ENCODE results near the gene RNF121.
A peak's percentile ranks its signal among the peaks of the same experiment; 100 is the strongest.

Gene RNF121

DNA sequence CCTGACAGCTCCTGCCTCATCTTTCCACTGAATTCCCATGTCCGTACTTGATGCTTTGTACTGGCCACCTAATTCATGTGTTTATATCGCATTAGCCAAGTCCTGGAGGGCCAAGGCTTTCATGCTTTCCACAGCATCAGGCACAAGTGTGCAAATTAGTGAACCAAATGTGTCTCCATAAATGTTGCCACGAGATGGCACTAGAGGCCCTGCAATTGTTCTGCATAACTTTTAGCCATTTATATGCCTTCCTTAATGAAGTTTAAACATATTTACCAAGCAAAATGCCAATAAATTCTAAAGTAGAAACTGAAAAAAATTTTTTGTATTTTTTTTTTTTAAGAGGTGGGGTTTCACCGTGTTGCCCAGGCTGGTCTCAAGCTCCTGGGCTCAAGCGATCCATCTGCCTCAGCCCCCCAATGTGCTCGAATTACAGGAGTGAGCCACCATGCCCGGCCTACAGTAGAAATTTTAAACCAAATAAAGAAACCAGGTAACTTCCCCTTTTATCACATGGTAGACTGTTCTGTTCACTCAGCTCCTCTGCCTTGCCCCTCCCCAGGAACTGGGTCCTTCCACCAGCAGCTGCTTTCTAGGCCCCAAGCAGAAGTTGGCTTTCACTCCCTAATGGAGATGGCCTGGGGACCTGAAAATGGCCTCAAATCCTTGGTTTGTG is 49.0 kb downstream of the RNF121 start:
- FAIRE-seq (no peak), DNase-seq (ENCODE audit: insufficient read length, low spot score) (no peak)

GRCh38 chr11:71979094-71979493 is 50.2 kb downstream of the RNF121 start:
- TF ChIP-seq, protein P1, sequence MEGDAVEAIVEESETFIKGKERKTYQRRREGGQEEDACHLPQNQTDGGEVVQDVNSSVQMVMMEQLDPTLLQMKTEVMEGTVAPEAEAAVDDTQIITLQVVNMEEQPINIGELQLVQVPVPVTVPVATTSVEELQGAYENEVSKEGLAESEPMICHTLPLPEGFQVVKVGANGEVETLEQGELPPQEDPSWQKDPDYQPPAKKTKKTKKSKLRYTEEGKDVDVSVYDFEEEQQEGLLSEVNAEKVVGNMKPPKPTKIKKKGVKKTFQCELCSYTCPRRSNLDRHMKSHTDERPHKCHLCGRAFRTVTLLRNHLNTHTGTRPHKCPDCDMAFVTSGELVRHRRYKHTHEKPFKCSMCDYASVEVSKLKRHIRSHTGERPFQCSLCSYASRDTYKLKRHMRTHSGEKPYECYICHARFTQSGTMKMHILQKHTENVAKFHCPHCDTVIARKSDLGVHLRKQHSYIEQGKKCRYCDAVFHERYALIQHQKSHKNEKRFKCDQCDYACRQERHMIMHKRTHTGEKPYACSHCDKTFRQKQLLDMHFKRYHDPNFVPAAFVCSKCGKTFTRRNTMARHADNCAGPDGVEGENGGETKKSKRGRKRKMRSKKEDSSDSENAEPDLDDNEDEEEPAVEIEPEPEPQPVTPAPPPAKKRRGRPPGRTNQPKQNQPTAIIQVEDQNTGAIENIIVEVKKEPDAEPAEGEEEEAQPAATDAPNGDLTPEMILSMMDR (IDR thresholded peaks at IDR 0.05; ENCODE audit: insufficient read depth, missing control alignments), result no peak
- DNase-seq (ENCODE audit: insufficient read length, low spot score) (no peak), FAIRE-seq (no peak)

More for the DNA sequence above, 49.0 kb downstream of the RNF121 start:
- TF ChIP-seq, protein P1 (IDR thresholded peaks at IDR 0.05; ENCODE audit: insufficient read depth, missing control alignments), result peak; percentile 80

- no peak for DNase-seq (ENCODE audit: insufficient read length, low spot score)
- TF ChIP-seq, protein P1 (IDR thresholded peaks at IDR 0.05; ENCODE audit: insufficient read depth, missing control alignments), result no peak
- FAIRE-seq, result no peak
These were observed 50.8 kb downstream of the RNF121 start for GRCh38 chr11:71979602-71980001.

- DNase-seq (ENCODE audit: insufficient read length, low spot score) (no peak), FAIRE-seq (no peak)
- TF ChIP-seq, protein P1 (IDR thresholded peaks at IDR 0.05; ENCODE audit: insufficient read depth, missing control alignments), result no peak
These were observed 57.3 kb downstream of the RNF121 start for GRCh38 chr11:71986131-71986530.

- no peak for DNase-seq (ENCODE audit: insufficient read length, low spot score)
- no peak for FAIRE-seq
- TF ChIP-seq, protein P1 (IDR thresholded peaks at IDR 0.05; ENCODE audit: insufficient read depth, missing control alignments), result no peak
These were observed 58.7 kb downstream of the RNF121 start for GRCh38 chr11:71987521-71987920.

- TF ChIP-seq, protein P1 (IDR thresholded peaks at IDR 0.05; ENCODE audit: insufficient read depth, missing control alignments), result no peak
- DNase-seq (ENCODE audit: insufficient read length, low spot score), result no peak
- no peak for FAIRE-seq
These were observed 59.2 kb downstream of the RNF121 start for GRCh38 chr11:71988050-71988449.

GRCh38 chr11:71990701-71991100 is 61.9 kb downstream of the RNF121 start:
- TF ChIP-seq, protein P1 (IDR thresholded peaks at IDR 0.05; ENCODE audit: insufficient read depth, missing control alignments), result no peak
- no peak for DNase-seq (ENCODE audit: insufficient read length, low spot score)
- no peak for FAIRE-seq
